GM12878 (cell line): Measurements from ENCODE around the gene POLDIP3. TPM values are rescaled to one million over a fixed set of nuclear protein-coding genes. Genes with fewer than 3 reads are reported as not detected.

Source experiments
- BCL11A ChIP-seq: IDR thresholded peaks from 2 replicates; pipeline ENCODE4 v1.6.1; 2011; ENCODE audit warnings: low read depth, low read length
- CBX5 ChIP-seq: sonication (generic); IDR thresholded peaks from 2 replicates; pipeline ENCODE4 v1.6.1; 2016; ENCODE audit warnings: low read depth, moderate library complexity, mild to moderate bottlenecking, inconsistent platforms
- CTCF ChIP-seq, 3 experiments: IDR thresholded peaks in 2 of 3; conservative IDR thresholded peaks in 1 of 3; 2 replicates each; pipeline ENCODE4 v1.5.1; 2011; ENCODE audit warnings: low read depth in 3 of 3, low read length in 3 of 3, mild to moderate bottlenecking in 3 of 3, control low read depth in 2 of 3, moderate library complexity in 2 of 3, inconsistent platforms in 1 of 3, mixed read lengths in 1 of 3; ENCODE audit not compliant: control insufficient read depth in 2 of 3, insufficient read depth in 1 of 3; ENCODE audit errors: extremely low read depth in 1 of 3
- ELK1 ChIP-seq: IDR thresholded peaks from 2 replicates; pipeline ENCODE4 v1.6.1; 2012; ENCODE audit warnings: low read depth, low read length, improper control_type of control experiment
- EP300 ChIP-seq, 2 experiments: fragments of 150-350 bp in 1 of 2; IDR thresholded peaks; 2 replicates each; pipeline ENCODE4 v1.6.1; 2011 to 2012; ENCODE audit warnings: low read depth in 2 of 2, low read length in 2 of 2, borderline replicate concordance in 1 of 2, improper control_type of control experiment in 1 of 2, inconsistent platforms in 1 of 2; ENCODE audit not compliant: control insufficient read depth in 1 of 2
- EZH2 ChIP-seq: IDR thresholded peaks from 2 replicates; pipeline ENCODE4 v1.6.1; 2012; ENCODE audit warnings: low read depth, mild to moderate bottlenecking, control low read depth, inconsistent platforms, low read length, borderline replicate concordance; ENCODE audit not compliant: control insufficient read depth
- IKZF2 ChIP-seq, 2 experiments: fragments of 450-650 bp; IDR thresholded peaks; 2 replicates each; pipeline ENCODE4 v1.6.1; 2017; ENCODE audit warnings: mild to moderate bottlenecking in 2 of 2, moderate library complexity in 2 of 2
- MEF2B ChIP-seq: fragments of 450-650 bp; IDR thresholded peaks from 2 replicates; pipeline ENCODE4 v1.6.1; 2018; ENCODE audit warnings: mild to moderate bottlenecking, moderate library complexity; ENCODE audit not compliant: partially characterized antibody, poor library complexity, severe bottlenecking
- NBN ChIP-seq: fragments of 450-650 bp; IDR thresholded peaks from 2 replicates; pipeline ENCODE4 v1.6.1; 2016
- NFIC ChIP-seq: IDR thresholded peaks from 2 replicates; pipeline ENCODE4 v1.6.1; 2012; ENCODE audit warnings: low read depth, mild to moderate bottlenecking, inconsistent platforms, low read length, moderate library complexity
- PAX5 ChIP-seq: IDR thresholded peaks from 2 replicates; pipeline ENCODE4 v1.6.1; 2011; ENCODE audit warnings: low read depth, low read length, borderline replicate concordance
- POU2F2 ChIP-seq: IDR thresholded peaks from 3 replicates; pipeline ENCODE4 v1.6.1; 2011; ENCODE audit warnings: low read depth, mild to moderate bottlenecking, low read length, borderline replicate concordance
- RELA ChIP-seq: fragments of 450-650 bp; IDR thresholded peaks from 2 replicates; pipeline ENCODE4 v1.8.0; 2014; ENCODE audit warnings: borderline replicate concordance; ENCODE audit not compliant: partially characterized antibody
- RUNX3 ChIP-seq: IDR thresholded peaks from 2 replicates; pipeline ENCODE4 v1.6.1; 2012; ENCODE audit warnings: low read length, inconsistent platforms
- SRF ChIP-seq, 2 experiments: IDR thresholded peaks; 2 replicates each; pipeline ENCODE4 v1.6.1; 2011; ENCODE audit warnings: low read depth in 2 of 2, low read length in 2 of 2, mild to moderate bottlenecking in 1 of 2, moderate library complexity in 1 of 2
- STAT3 ChIP-seq: IDR thresholded peaks from 2 replicates; pipeline ENCODE4 v1.6.1; 2011; ENCODE audit warnings: low read depth, low read length, improper control_type of control experiment
- TCF12 ChIP-seq: IDR thresholded peaks from 2 replicates; pipeline ENCODE4 v1.6.1; 2011; ENCODE audit warnings: low read depth, mild to moderate bottlenecking, low read length
- polyA plus RNA-seq, 11 experiments: library from polyadenylated mRNA; depleted of rRNA in 4 of 11; unstranded in 6 of 11; stranded (reverse) in 5 of 11; fragments of >200 nt; fragmentation: Nextera tagmentation in 4 of 11; fragmentation: Illumina TruSeq in 1 of 11; extraction: Ambion mirVana in 4 of 11; extraction: Trizol in 1 of 11; gene quantifications; 1 replicate in 1 of 11; 2 replicates in 10 of 11; pipeline versions ENCODE4 v1.2.1 to v1.2.3, GENCODE V29; 2011 to 2016; ENCODE audit warnings: inconsistent platforms in 2 of 11, missing spikeins in 2 of 11, low read depth in 1 of 11
- total RNA-seq, 4 experiments: library from RNA; depleted of rRNA in 3 of 4; stranded (reverse); fragments of >200 nt in 3 of 4; fragmentation: Illumina TruSeq in 1 of 4; extraction: Trizol in 1 of 4; gene quantifications; 2 replicates each; pipeline versions ENCODE4 v1.2.1 to v1.2.3, GENCODE V29; 2013 to 2021
- TF ChIP-seq, protein P1 (sequence below): fragments of 450-650 bp; IDR thresholded peaks from 2 replicates; pipeline ENCODE4 v1.6.1; 2017; ENCODE audit warnings: mild to moderate bottlenecking, moderate library complexity
- TF ChIP-seq, protein P2 (sequence below): fragments of 450-650 bp; IDR thresholded peaks from 2 replicates; pipeline ENCODE4 v1.6.1; 2016; ENCODE audit warnings: mild to moderate bottlenecking

Gene POLDIP3
- total and polyA plus RNA-seq, 10 of the 15 experiments (the other 5 are each of a cell fraction or from before 2014, with no cell fraction given) = 14.8 to 60.2 (median 49.5) TPM

DNA sequence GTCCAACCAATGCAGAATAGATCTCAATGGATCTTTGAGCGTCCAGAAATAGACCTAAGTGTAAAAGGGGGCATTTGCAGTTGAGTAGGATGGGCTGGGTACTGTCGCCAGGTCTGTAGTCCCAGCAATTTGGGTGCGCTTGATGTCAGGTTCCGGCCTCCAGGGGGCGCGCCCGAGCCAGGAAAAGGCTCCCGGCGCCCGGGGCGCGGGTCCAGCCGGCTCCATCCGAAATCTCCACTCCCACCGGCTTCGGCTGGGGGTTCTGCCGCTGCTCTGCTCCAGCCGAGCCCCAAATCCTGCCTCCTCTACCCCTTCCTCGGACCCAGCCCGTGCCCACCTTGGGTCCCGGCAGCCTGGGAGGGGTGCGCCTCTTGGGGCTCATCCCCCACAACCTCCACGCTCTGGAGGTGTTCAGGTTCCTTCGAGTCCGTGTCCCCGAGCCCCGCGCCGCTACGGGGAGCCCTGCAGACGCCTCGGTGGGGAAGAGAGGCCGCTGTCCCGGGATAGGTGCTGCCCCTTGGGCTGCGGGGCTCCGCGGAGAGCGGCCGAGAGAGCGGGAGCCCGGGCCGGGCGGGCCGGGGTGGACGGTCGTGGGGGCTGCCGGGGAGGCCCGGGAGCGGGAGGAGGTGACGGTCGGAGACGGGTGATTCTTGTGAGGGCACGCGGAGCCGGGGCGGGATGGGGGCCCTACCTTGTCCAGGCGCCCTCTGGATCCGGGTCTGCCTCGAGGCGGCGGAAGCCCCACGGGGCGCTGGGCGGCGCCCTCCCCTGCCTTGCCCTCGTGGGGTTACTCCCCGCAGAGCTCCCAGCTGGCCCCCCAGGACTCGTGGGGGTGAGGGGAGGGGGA, 47.5 kb upstream of the POLDIP3 start (continued):
- peak; percentile 47; the same call in 1 of the 2 replicates for TF ChIP-seq ELK1
- no peak for TF ChIP-seq MEF2B
- no peak for TF ChIP-seq PAX5
- 0 out of 2 replicates have a peak, but pooled peaks have one; percentile 63 for TF ChIP-seq CBX5
- TF ChIP-seq EP300 (IDR thresholded peaks at IDR 0.05; ENCODE audit: borderline replicate concordance in 1 of 2, control insufficient read depth in 1 of 2, low read depth in 2 of 2, low read length in 2 of 2) = no peak
- peak; percentile 23 for TF ChIP-seq RELA
- TF ChIP-seq NFIC = no peak
- TF ChIP-seq BCL11A = no peak
- TF ChIP-seq TCF12 = 0 out of 2 replicates have a peak, but pooled peaks have one; percentile 29
- TF ChIP-seq, protein P1, sequence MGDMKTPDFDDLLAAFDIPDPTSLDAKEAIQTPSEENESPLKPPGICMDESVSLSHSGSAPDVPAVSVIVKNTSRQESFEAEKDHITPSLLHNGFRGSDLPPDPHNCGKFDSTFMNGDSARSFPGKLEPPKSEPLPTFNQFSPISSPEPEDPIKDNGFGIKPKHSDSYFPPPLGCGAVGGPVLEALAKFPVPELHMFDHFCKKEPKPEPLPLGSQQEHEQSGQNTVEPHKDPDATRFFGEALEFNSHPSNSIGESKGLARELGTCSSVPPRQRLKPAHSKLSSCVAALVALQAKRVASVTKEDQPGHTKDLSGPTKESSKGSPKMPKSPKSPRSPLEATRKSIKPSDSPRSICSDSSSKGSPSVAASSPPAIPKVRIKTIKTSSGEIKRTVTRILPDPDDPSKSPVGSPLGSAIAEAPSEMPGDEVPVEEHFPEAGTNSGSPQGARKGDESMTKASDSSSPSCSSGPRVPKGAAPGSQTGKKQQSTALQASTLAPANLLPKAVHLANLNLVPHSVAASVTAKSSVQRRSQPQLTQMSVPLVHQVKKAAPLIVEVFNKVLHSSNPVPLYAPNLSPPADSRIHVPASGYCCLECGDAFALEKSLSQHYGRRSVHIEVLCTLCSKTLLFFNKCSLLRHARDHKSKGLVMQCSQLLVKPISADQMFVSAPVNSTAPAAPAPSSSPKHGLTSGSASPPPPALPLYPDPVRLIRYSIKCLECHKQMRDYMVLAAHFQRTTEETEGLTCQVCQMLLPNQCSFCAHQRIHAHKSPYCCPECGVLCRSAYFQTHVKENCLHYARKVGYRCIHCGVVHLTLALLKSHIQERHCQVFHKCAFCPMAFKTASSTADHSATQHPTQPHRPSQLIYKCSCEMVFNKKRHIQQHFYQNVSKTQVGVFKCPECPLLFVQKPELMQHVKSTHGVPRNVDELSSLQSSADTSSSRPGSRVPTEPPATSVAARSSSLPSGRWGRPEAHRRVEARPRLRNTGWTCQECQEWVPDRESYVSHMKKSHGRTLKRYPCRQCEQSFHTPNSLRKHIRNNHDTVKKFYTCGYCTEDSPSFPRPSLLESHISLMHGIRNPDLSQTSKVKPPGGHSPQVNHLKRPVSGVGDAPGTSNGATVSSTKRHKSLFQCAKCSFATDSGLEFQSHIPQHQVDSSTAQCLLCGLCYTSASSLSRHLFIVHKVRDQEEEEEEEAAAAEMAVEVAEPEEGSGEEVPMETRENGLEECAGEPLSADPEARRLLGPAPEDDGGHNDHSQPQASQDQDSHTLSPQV = peak; percentile 9; the same call in 1 of the 2 replicates
- peak; percentile 78 to 90 (median 85) for TF ChIP-seq CTCF (IDR thresholded peaks at IDR 0.05 in 2 of 3, conservative IDR thresholded peaks at IDR 0.05 in 1 of 3; ENCODE audit: control insufficient read depth in 2 of 3, extremely low read depth in 1 of 3, insufficient read depth in 1 of 3, low read depth in 3 of 3, low read length in 3 of 3)
- TF ChIP-seq POU2F2 = peak; percentile 52; the same call in 1 of the 3 replicates
- TF ChIP-seq NBN = 0 out of 2 replicates have a peak, but pooled peaks have one; percentile 56
- TF ChIP-seq EZH2 = no peak
- no peak for TF ChIP-seq STAT3
- peak; percentile 45 to 47; a peak in 3 of 4 replicates for TF ChIP-seq IKZF2 (IDR thresholded peaks at IDR 0.05)
- TF ChIP-seq RUNX3 = no peak
- TF ChIP-seq, protein P2, sequence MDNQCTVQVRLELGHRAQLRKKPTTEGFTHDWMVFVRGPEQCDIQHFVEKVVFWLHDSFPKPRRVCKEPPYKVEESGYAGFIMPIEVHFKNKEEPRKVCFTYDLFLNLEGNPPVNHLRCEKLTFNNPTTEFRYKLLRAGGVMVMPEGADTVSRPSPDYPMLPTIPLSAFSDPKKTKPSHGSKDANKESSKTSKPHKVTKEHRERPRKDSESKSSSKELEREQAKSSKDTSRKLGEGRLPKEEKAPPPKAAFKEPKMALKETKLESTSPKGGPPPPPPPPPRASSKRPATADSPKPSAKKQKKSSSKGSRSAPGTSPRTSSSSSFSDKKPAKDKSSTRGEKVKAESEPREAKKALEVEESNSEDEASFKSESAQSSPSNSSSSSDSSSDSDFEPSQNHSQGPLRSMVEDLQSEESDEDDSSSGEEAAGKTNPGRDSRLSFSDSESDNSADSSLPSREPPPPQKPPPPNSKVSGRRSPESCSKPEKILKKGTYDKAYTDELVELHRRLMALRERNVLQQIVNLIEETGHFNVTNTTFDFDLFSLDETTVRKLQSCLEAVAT = 0 out of 2 replicates have a peak, but pooled peaks have one; percentile 13
- TF ChIP-seq SRF (IDR thresholded peaks at IDR 0.05; ENCODE audit: low read depth in 2 of 2, low read length in 2 of 2) = 0 out of 4 replicates have a peak, but pooled peaks of 1 of the 2 experiments have one; percentile 8
